Measurements from ENCODE around the gene SHC1. TPM values are rescaled to one million over a fixed set of nuclear protein-coding genes. Genes with fewer than 3 reads are reported as not detected.
"Not testable (repeated sequence)": the region's sequence is repeated elsewhere in the genome, so short reads cannot be mapped to it uniquely, and the experiment has no call there.

SHC1 gene
- total RNA-seq, 1 donor from 2014 or later, result 92.5 TPM

GRCh38 chr1:154978360-154978759 lies 7.8 kb upstream of the SHC1 start:
- intact Hi-C loops (cut with DNase I), result loop anchor here (5.0 kb wide), 1 partner anchor 194 kb away; the partner anchor contains the start of genes KRTCAP2 and TRIM46
- no peak for DNase-seq (ENCODE audit: low spot score)
- no peak for ATAC-seq

- not testable (repeated sequence) for ATAC-seq; DNase-seq (ENCODE audit: low spot score)
- intact Hi-C loops (cut with DNase I), result loop anchor here (5.0 kb wide), 1 partner anchor 195 kb away; the partner anchor contains the start of genes KRTCAP2 and TRIM46
Observed at GRCh38 chr1:154977762-154978161, 7.2 kb upstream of the SHC1 start.

GRCh38 chr1:154975409-154976059 lies 5.0 kb upstream of the SHC1 start:
- DNase-seq (ENCODE audit: low spot score) (peak; percentile 83), ATAC-seq (no peak)
- intact Hi-C loops (cut with DNase I), result loop anchor here (5.0 kb wide), 1 partner anchor 197 kb away; the partner anchor contains the start of genes KRTCAP2 and TRIM46

GRCh38 chr1:154974808-154975408 lies 4.4 kb upstream of the SHC1 start:
- ATAC-seq (peak; percentile 81), DNase-seq (ENCODE audit: low spot score) (peak; percentile 97)
- intact Hi-C loops (cut with DNase I), result loop anchor here (5.0 kb wide), 1 partner anchor 197 kb away; the partner anchor contains the start of genes KRTCAP2 and TRIM46

GRCh38 chr1:154974102-154974807 lies 3.7 kb upstream of the SHC1 start, which contains the start of gene CKS1B:
TSS of gene CKS1B (plus strand) at chr1:154974681. CDS start at chr1:154974746, 65 bp downstream.
- DNase-seq (ENCODE audit: low spot score), result peak; percentile 98
- peak; percentile 90 for ATAC-seq
- intact Hi-C loops (cut with DNase I), result no loop called here

- ATAC-seq (peak; percentile 62), DNase-seq (ENCODE audit: low spot score) (peak; percentile 99)
- intact Hi-C loops (cut with DNase I), result no loop called here
Observed at GRCh38 chr1:154973344-154974101, 3.0 kb upstream of the SHC1 start.

- no peak for DNase-seq (ENCODE audit: low spot score)
- no peak for ATAC-seq
- intact Hi-C loops (cut with DNase I), result no loop called here
Observed at GRCh38 chr1:154972517-154973343, 2.2 kb upstream of the SHC1 start.

- DNase-seq (ENCODE audit: low spot score) (no peak), ATAC-seq (no peak)
- intact Hi-C loops (cut with DNase I), result no loop called here
Observed at GRCh38 chr1:154972213-154972516, 1.6 kb upstream of the SHC1 start.

GRCh38 chr1:154971341-154971998 lies 923 bp upstream of the SHC1 start:
- intact Hi-C loops (cut with DNase I), result no loop called here

GRCh38 chr1:154969860-154970452 lies 591 bp downstream of the SHC1 start:
- DNase-seq (ENCODE audit: low spot score) (peak; percentile 80), ATAC-seq (no peak)
- intact Hi-C loops (cut with DNase I), result no loop called here

More at GRCh38 chr1:154971341-154971998, 923 bp upstream of the SHC1 start:
- DNase-seq (ENCODE audit: low spot score), result no peak
- no peak for ATAC-seq

GRCh38 chr1:154969246-154969645 lies 1.3 kb downstream of the SHC1 start:
- ATAC-seq (no peak), DNase-seq (ENCODE audit: low spot score) (no peak)
- intact Hi-C loops (cut with DNase I), result no loop called here

- intact Hi-C loops (cut with DNase I), result no loop called here
- DNase-seq (ENCODE audit: low spot score), result no peak
- ATAC-seq, result no peak
Observed at GRCh38 chr1:154968731-154969130, 1.8 kb downstream of the SHC1 start.

GRCh38 chr1:154967331-154967950 lies 3.1 kb downstream of the SHC1 start:
- intact Hi-C loops (cut with DNase I), result no loop called here
- DNase-seq (ENCODE audit: low spot score), result no peak
- no peak for ATAC-seq

- no peak for ATAC-seq
- intact Hi-C loops (cut with DNase I), result no loop called here
- no peak for DNase-seq (ENCODE audit: low spot score)
Observed at GRCh38 chr1:154966111-154966510, 4.4 kb downstream of the SHC1 start.

- no peak for DNase-seq (ENCODE audit: low spot score)
- ATAC-seq, result no peak
- intact Hi-C loops (cut with DNase I), result no loop called here
Observed at GRCh38 chr1:154964359-154964758, 6.2 kb downstream of the SHC1 start.

- DNase-seq (ENCODE audit: low spot score), result no peak
- no peak for ATAC-seq
- intact Hi-C loops (cut with DNase I), result loop anchor here (2.0 kb wide), 1 partner anchor 31 kb away; no protein-coding TSS in a partner anchor
Observed at GRCh38 chr1:154963643-154964042, 6.9 kb downstream of the SHC1 start.

GRCh38 chr1:154962795-154963330 lies 7.7 kb downstream of the SHC1 start:
- ATAC-seq, result no peak
- DNase-seq (ENCODE audit: low spot score), result no peak
- intact Hi-C loops (cut with DNase I), result loop anchor here (2.0 kb wide), 1 partner anchor 32 kb away; no protein-coding TSS in a partner anchor

Data from sciatic nerve (tissue), 2 donors.